Measurements from ENCODE around the gene CLASP2.

Gene CLASP2

DNA sequence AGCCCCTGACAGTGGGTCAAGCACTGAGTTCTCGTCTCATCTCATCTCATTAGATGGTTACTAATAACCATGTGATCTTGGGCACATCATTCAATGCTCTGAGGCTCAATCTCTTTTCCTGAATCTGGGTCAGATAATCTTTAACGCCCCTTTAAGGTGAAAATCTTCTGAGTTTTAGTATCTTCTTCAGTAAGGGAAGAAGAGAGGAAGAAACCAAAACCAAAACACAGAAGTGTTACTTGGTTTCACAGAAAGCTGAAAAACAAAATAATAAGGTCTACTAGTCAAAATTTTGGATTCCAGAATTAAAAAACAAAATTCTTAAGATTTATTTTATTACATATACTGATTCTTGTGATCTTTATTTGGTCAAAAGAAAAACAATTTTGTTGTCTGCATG is 78.2 kb downstream of the CLASP2 start:
- Histone ChIP-seq H3K9me3 (ENCODE audit: insufficient read depth, low read depth, low read length) (no peaks in the 10 kb centered on the region), H2AK5ac (ENCODE audit: low read length) (no peak overlapping the region), H3K4me1 (ENCODE audit: control insufficient read depth in 1 of 2, insufficient read depth in 2 of 2, low read length in 2 of 2) (no peaks in the 10 kb centered on the region), H4K12ac (ENCODE audit: low read depth, low read length) (no peak overlapping the region), H4K8ac (ENCODE audit: low read depth, low read length) (no peak overlapping the region), H2BK5ac (ENCODE audit: low read depth, low read length, poor library complexity) (no peak overlapping the region), H3K27ac (ENCODE audit: low read depth, low read length) (no peak overlapping the region), H3K27me3 (ENCODE audit: insufficient read depth, low read length) (no peaks in the 10 kb centered on the region), H3K23ac (ENCODE audit: low read length) (no peak overlapping the region), H3K14ac (ENCODE audit: low read length) (no peak overlapping the region), H2BK120ac (ENCODE audit: insufficient read depth, low read length, poor library complexity) (no peak overlapping the region), H4K91ac (ENCODE audit: low read depth, low read length) (no peak overlapping the region), H3K36me3 (ENCODE audit: control insufficient read depth in 1 of 2, insufficient read depth in 2 of 2, low read length in 2 of 2) (peaks cover 3 to 5% of the 10 kb centered on the region in 2 experiments), H3K9ac (ENCODE audit: low read length) (no peak overlapping the region), H2AFZ (ENCODE audit: insufficient read depth, low read length, poor library complexity) (no peak overlapping the region), H2BK12ac (ENCODE audit: low read length) (no peak overlapping the region), H3K18ac (ENCODE audit: low read length) (no peak overlapping the region), H3K79me2 (ENCODE audit: control insufficient read depth, insufficient read depth, low read length, poor library complexity) (no peaks in the 10 kb centered on the region), H3K4me3 (ENCODE audit: low read depth, low read length) (no peak overlapping the region), H3K4me2 (ENCODE audit: low read length) (no peak overlapping the region), H3K4ac (ENCODE audit: low read depth, low read length) (no peak overlapping the region), H3K79me1 (ENCODE audit: low read length) (no peaks in the 10 kb centered on the region)
- DNase-seq, result no peak
- no CpG with 5 or more reads among the region's 2 CpGs for WGBS (ENCODE audit: extremely low coverage, insufficient coverage, insufficient read length)

DNA sequence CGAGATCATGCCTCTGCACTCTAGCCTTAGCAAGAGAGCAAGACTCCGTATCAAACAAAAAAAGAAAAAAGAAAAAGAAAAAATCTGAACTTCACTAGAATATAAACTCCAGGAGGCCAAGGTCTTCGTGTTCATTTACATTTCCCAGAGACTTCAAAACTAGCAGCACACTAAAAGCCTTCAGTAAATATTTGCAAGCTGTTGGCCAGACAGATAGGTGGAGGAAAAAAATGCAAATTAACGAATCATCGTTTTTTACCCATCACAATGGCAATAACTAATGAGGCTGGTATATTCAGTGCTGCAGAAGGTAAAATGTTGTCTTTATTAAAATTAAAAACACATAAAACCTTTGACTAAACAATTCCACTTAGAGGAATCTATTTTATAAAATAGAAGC is 80.6 kb downstream of the CLASP2 start:
- no peak overlapping the region for H2BK12ac ChIP-seq (ENCODE audit: low read length)
- H2BK5ac ChIP-seq (ENCODE audit: low read depth, low read length, poor library complexity), result no peak overlapping the region
- no peak overlapping the region for H3K27ac ChIP-seq (ENCODE audit: low read depth, low read length)
- no peak overlapping the region for H4K8ac ChIP-seq (ENCODE audit: low read depth, low read length)
- no peak overlapping the region for H3K4ac ChIP-seq (ENCODE audit: low read depth, low read length)
- H2AFZ ChIP-seq (ENCODE audit: insufficient read depth, low read length, poor library complexity), result no peak overlapping the region
- no peak overlapping the region for H3K4me3 ChIP-seq (ENCODE audit: low read depth, low read length)
- no peak overlapping the region for H3K14ac ChIP-seq (ENCODE audit: low read length)
- H3K18ac ChIP-seq (ENCODE audit: low read length), result no peak overlapping the region
- no peak overlapping the region for H4K12ac ChIP-seq (ENCODE audit: low read depth, low read length)
- H4K91ac ChIP-seq (ENCODE audit: low read depth, low read length), result no peak overlapping the region
- no peak for DNase-seq
- no peak overlapping the region for H2BK120ac ChIP-seq (ENCODE audit: insufficient read depth, low read length, poor library complexity)
- H3K4me1 ChIP-seq (ENCODE audit: control insufficient read depth in 1 of 2, insufficient read depth in 2 of 2, low read length in 2 of 2), result no peaks in the 10 kb centered on the region
- no peak overlapping the region for H3K23ac ChIP-seq (ENCODE audit: low read length)
- no peak overlapping the region for H3K4me2 ChIP-seq (ENCODE audit: low read length)
- no peak overlapping the region for H3K9ac ChIP-seq (ENCODE audit: low read length)
- H3K36me3 ChIP-seq (ENCODE audit: control insufficient read depth in 1 of 2, insufficient read depth in 2 of 2, low read length in 2 of 2), result peaks cover 3 to 5% of the 10 kb centered on the region in 2 experiments
- no peaks in the 10 kb centered on the region for H3K79me2 ChIP-seq (ENCODE audit: control insufficient read depth, insufficient read depth, low read length, poor library complexity)
- no peaks in the 10 kb centered on the region for H3K79me1 ChIP-seq (ENCODE audit: low read length)
- no peak overlapping the region for H2AK5ac ChIP-seq (ENCODE audit: low read length)
- H3K9me3 ChIP-seq (ENCODE audit: insufficient read depth, low read depth, low read length), result no peaks in the 10 kb centered on the region
- no peaks in the 10 kb centered on the region for H3K27me3 ChIP-seq (ENCODE audit: insufficient read depth, low read length)
- no CpG with 5 or more reads among the region's 5 CpGs for WGBS (ENCODE audit: extremely low coverage, insufficient coverage, insufficient read length)

DNA sequence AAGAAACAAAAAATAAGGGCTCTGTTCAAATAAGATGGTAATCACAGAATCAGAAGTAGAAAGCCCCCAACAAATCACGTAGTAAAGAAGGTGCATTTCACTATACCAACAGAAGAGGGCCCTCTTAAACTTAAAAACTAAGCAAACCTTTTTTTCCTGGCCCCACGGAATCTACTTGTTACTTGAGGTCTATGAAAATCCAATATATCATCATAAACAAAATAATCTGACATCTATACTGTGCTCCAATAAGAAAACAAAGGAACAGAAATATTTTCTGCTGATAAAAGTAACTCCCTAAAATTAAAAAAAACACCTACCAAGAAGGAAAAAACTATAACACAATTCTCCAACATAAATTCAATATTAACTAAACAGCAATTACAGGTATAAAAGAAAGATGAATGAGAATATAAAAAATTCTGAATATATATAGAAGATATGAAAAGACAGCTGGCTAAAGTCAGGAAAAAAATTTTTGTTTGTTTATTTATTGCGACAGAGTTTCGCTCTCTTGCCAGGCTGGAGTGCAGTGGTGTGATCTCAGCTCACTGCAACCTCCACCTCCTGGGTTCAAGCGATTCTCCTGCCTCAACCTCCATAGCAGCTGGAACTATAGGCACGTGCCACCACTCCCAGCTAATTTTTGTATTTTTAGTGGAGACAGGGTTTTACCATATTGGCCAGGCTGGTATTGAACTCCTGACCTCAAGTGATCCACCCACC is 81.8 kb downstream of the CLASP2 start:
- Histone ChIP-seq H3K4me1 (ENCODE audit: control insufficient read depth in 1 of 2, insufficient read depth in 2 of 2, low read length in 2 of 2) (no peaks in the 10 kb centered on the region), H3K9me3 (ENCODE audit: insufficient read depth, low read depth, low read length) (no peaks in the 10 kb centered on the region), H3K4me2 (ENCODE audit: low read length) (no peak overlapping the region), H2AFZ (ENCODE audit: insufficient read depth, low read length, poor library complexity) (no peak overlapping the region), H3K9ac (ENCODE audit: low read length) (no peak overlapping the region), H3K79me1 (ENCODE audit: low read length) (no peaks in the 10 kb centered on the region), H3K23ac (ENCODE audit: low read length) (no peak overlapping the region), H3K27me3 (ENCODE audit: insufficient read depth, low read length) (no peaks in the 10 kb centered on the region), H2BK5ac (ENCODE audit: low read depth, low read length, poor library complexity) (no peak overlapping the region), H4K12ac (ENCODE audit: low read depth, low read length) (no peak overlapping the region), H2BK120ac (ENCODE audit: insufficient read depth, low read length, poor library complexity) (no peak overlapping the region), H3K14ac (ENCODE audit: low read length) (no peak overlapping the region), H4K8ac (ENCODE audit: low read depth, low read length) (no peak overlapping the region), H3K18ac (ENCODE audit: low read length) (no peak overlapping the region), H3K4ac (ENCODE audit: low read depth, low read length) (no peak overlapping the region), H3K27ac (ENCODE audit: low read depth, low read length) (no peak overlapping the region), H2AK5ac (ENCODE audit: low read length) (no peak overlapping the region), H3K79me2 (ENCODE audit: control insufficient read depth, insufficient read depth, low read length, poor library complexity) (no peaks in the 10 kb centered on the region), H2BK12ac (ENCODE audit: low read length) (no peak overlapping the region), H3K4me3 (ENCODE audit: low read depth, low read length) (no peak overlapping the region), H3K36me3 (ENCODE audit: control insufficient read depth in 1 of 2, insufficient read depth in 2 of 2, low read length in 2 of 2) (peaks cover 3 to 5% of the 10 kb centered on the region in 2 experiments), H4K91ac (ENCODE audit: low read depth, low read length) (no peak overlapping the region)
- no CpG with 5 or more reads among the region's 6 CpGs for WGBS (ENCODE audit: extremely low coverage, insufficient coverage, insufficient read length)
- peak in 1 of 2 donors; percentile 64 for DNase-seq

DNA sequence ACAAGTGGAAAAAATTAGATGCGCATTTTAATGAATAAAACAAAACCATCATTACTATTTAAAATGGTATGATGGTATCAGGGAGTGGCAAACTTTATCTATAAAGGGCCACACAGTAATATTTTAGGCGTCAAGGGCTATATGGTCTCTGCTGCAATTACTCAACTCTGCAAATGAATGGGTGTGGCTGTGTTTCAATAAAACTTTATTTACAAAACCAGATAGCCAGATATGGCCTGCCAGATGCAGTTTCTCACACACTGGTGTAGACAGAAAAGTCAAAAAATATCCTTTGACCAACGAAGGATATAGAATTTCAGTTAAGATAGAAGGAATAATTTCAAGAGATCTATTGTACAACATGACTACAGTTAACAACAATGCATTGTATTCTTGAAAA is 83.8 kb downstream of the CLASP2 start:
- peaks cover 3 to 5% of the 10 kb centered on the region in 2 experiments for H3K36me3 ChIP-seq (ENCODE audit: control insufficient read depth in 1 of 2, insufficient read depth in 2 of 2, low read length in 2 of 2)
- H3K14ac ChIP-seq (ENCODE audit: low read length), result no peak overlapping the region
- no peak overlapping the region for H4K8ac ChIP-seq (ENCODE audit: low read depth, low read length)
- H4K91ac ChIP-seq (ENCODE audit: low read depth, low read length), result no peak overlapping the region
- H3K9ac ChIP-seq (ENCODE audit: low read length), result no peak overlapping the region
- H3K4me3 ChIP-seq (ENCODE audit: low read depth, low read length), result no peak overlapping the region
- H3K4me1 ChIP-seq (ENCODE audit: control insufficient read depth in 1 of 2, insufficient read depth in 2 of 2, low read length in 2 of 2), result no peaks in the 10 kb centered on the region
- no peak overlapping the region for H2BK5ac ChIP-seq (ENCODE audit: low read depth, low read length, poor library complexity)
- H3K27ac ChIP-seq (ENCODE audit: low read depth, low read length), result no peak overlapping the region
- H3K18ac ChIP-seq (ENCODE audit: low read length), result no peak overlapping the region
- H4K12ac ChIP-seq (ENCODE audit: low read depth, low read length), result no peak overlapping the region
- no peak overlapping the region for H2AFZ ChIP-seq (ENCODE audit: insufficient read depth, low read length, poor library complexity)
- H3K4me2 ChIP-seq (ENCODE audit: low read length), result no peak overlapping the region
- no peaks in the 10 kb centered on the region for H3K79me2 ChIP-seq (ENCODE audit: control insufficient read depth, insufficient read depth, low read length, poor library complexity)
- H2BK120ac ChIP-seq (ENCODE audit: insufficient read depth, low read length, poor library complexity), result no peak overlapping the region
- H3K79me1 ChIP-seq (ENCODE audit: low read length), result no peaks in the 10 kb centered on the region
- no peak overlapping the region for H2AK5ac ChIP-seq (ENCODE audit: low read length)
- no CpG with 5 or more reads among the region's 3 CpGs for WGBS (ENCODE audit: extremely low coverage, insufficient coverage, insufficient read length)
- no peak overlapping the region for H3K23ac ChIP-seq (ENCODE audit: low read length)
- H3K27me3 ChIP-seq (ENCODE audit: insufficient read depth, low read length), result no peaks in the 10 kb centered on the region
- no peak for DNase-seq
- H3K9me3 ChIP-seq (ENCODE audit: insufficient read depth, low read depth, low read length), result no peaks in the 10 kb centered on the region
- no peak overlapping the region for H2BK12ac ChIP-seq (ENCODE audit: low read length)
- H3K4ac ChIP-seq (ENCODE audit: low read depth, low read length), result no peak overlapping the region

Measured in trophoblast cell (in vitro differentiated cells and primary cell).